ENCODE measurements around the gene SOX30.

The SOX30 gene

DNA sequence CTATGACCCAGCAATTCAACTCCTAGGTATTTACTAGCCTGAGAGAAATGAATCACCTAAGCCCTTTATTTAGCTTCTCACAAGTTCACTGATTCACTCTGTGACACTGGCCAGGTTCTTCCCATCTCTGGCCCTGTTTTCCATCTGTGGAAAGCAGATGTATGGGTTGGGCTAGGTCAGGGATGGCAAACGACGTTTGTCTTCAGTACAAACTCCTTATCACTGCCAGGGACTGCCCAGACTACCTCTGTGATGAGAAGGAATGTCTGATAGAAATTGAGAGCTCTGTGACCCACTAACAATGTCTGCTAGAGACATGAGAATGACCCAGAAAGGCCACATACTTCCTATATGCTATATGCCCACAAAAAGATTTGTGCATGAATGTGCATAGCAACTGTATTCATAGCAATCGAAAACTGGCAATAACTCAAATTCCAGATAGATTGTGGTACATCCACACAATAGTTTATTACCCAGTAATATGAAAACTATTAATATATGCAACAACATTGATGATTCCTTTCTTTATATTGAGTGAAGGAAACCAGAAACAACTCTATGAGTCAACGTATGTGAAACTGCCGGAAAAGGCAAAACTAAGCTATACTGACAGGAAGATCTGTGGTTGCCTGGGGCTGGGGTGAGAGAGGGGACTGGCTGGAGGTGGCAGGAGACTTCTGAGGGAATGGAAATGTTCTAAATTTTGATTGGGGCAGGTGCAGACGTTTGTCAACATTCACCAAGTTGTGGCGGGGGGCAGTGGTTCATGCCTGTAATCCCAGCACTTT, 44.7 kb downstream of the SOX30 start:
- DNase-seq = peak; percentile 46

DNA sequence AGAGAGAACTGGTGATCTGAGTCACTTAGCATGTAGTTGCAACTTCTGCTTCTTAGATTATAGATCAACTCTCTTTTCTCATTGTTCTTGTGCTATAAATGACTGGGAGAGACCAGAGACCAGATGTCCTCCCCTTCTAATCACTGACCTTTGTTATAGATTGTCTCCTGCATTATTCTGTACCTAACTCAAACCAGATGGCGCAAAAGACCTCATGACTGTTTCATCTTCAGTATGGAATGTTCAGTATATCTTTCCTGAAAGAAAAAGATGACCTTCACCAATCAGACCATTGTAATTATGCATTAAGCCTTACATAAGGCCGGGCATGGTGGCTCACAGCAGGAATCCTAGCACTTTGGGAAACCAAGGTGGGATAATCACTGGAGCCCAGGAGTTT, 46.2 kb downstream of the SOX30 start:
- DNase-seq = no peak

DNA sequence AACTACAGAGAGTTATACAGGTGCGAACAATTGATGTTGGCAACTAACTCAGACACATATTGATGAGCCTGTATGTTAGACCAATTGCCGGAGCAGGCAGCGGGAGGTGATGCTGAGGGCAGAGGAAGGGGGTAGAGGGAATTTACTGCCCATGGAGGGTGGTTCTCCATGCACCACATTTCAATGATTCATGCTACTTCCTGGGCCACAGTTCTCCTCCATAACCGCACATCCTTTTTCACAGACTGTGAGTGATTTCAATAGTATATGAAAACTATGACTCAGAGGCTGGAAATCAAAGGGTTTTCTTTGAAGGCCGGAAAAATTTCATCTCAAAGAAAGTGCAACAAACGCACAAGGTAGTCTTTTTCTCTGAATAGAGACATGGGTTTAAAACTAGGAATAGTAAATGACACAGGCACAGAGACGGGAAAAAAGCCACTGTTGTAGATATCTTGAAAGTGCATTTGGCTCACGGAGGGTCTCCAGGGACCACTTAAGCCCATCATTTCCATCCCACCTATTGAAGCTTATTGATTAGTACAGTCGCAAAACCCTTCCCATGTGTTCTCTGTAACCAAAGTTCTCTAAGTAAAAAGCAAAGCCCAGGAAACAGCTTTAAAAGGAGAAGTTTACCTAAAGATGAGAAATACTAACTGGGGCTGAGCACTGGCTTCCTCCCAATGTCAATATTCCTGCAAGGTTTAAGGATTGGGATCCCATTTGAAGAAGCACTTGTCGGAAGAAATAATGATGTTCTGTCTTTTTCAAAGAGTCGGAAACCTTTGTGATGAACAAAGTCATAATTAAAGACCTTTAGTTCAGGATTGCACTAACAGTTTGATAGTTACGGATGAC, 48.7 kb downstream of the SOX30 start:
- peak; percentile 54 for DNase-seq

DNA sequence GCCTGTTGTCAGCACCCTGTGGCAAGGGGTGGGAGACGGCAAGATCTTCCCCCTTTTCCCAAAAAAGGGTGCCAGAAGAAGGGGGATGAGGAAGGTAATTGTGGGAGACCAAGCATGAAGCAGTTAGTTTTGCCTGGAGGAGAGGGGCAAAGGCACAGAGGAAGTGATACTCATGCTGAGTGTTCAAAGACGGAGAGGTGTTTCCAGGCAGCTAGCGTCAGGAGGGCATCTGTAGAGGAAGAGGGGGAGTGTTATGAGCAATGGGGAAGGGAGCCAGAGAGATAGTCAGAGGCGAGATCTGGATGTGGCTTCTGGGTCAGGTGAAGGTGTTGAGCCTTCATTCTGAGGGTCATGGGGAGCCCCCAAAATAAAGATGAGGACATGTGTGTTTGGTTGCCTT, 49.7 kb downstream of the SOX30 start:
- peak; percentile 20 for DNase-seq

DNA sequence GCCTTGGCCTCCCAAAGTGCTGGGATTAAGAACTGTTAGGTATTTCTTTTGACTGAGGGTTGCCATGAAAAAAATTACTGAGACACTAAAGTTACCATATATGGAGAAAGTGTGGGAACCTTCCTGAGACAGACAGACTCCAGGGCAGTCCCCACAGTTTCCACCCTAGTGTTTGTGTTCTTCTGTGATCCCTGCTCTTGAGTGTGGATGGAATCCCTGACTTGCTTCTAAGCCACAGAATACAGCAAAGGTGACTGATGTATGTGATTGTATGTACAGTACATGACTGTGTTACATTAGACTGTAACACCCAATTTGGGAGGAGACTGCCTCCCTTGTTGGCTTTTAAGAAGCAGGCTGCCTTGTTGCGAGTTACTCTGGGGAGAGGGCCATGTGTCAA, 52.0 kb downstream of the SOX30 start:
- DNase-seq = no peak

DNA sequence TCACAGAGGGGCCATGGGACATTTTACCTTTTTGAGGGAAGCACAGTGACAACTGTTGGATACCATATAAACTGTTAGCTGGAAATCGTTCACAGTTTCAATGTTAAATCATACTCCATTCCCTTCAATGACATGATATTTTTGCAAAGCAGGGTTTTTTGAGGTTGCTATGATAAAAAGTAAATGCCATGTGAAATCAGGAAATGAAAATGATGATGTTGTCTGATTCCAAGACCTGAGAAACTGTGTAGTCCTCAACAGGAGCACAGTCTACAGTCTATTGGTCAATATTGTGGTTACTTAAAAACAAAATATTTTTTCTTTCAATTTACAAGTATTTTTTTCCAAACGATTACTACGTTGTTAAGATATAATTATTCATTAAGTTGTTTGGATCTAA, 52.7 kb downstream of the SOX30 start:
- DNase-seq = no peak

DNA sequence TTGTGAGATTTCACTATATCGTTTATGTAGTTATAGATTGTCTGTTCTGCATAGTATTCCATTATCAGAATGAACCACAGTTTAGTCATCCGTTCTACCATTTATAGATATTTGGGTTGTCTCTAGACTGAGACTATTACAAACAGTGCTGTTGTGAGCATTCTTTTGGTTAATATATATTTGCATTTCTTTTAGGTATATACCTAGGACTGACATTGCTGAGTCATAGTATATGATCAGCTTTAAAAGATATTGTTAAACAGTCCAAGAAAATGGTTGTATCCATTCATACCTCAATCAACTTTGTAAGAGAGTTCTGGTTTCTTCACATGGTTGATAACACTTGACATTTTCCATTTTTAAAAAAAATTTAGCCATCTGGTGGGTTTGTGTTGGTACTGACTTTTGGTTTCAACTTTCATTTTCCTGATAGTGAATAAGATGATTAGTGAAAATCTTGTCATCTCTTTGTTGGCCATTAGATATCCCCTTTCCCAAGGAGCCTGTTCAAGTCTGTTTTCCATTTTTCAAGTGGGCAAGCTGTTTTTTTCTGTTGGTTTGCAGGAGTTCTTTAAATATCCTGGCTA, 53.8 kb downstream of the SOX30 start:
- DNase-seq = no peak

DNA sequence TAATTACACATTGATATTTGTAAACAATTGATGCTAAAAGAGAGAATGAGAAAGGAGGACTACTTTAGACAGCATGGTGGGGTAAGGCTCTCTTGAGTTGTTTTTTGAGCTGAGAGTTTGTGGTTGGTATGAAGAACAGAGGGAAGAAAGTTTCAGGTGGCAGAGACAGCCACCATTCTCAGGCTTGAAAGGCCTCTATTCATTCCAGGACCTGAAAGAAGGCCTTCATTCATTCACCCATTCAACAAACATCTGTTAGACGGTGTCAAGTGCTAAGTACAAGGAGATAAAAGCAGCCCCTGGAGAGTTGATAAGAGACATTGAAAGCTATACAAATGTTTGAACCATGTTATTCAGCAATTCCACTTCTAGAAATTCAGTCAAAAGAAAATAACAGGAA, 55.0 kb downstream of the SOX30 start:
- DNase-seq = no peak

DNA sequence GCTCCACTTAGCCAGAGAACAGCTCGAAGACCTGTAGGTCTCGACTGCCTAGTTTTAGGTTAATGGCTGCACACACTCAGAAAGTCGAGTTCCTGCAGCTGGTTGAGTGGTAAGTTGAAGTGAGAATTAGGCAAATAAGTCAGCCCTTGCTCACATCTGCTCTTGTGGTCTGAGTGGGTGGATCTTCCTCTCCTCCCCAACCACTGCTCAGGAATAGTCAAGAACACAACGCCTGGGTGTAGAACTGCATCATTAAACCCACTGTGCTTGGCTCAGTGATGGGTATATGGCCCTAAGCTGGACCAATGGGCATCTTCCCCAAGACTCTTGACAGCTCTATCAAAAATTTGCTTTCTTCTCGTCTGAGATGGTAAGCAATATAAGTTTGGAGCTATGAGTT, 55.8 kb downstream of the SOX30 start:
- DNase-seq = no peak

DNA sequence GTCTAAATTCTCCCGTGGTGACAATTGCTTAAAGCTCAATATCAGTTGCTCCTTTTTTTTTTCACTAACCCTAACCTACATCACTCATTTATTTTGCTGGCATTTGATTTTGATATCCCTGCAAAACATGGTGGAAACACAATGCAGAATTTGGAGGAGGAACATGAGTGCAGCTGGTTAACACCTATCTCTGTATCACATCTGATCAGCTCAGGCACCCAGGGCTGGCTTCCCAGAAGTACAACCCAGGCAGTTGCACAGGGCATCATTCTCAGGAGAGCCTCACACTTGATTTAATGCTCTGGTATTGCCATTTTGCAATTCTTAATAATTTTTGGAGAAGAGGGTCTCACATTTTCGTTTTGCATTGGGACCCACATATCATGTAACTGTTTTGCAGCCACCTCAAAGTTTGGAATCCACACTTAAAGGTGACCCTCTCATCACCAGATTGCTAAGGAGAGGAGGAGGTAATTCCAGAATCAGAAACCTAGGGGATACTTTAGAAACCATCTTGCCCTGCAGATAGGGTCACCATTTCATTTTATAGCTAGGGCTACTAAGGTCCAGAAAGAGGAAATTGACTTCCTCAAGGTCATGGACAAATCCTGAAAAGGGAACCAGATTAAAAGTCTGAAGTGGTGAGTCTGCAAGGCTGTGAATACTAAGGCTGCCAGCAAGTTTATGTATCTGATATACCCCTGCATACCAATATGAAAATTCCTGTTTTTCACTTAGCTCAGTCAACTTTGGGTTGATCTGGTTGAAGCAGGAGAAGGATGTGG, 57.4 kb downstream of the SOX30 start:
- no peak for DNase-seq

DNA sequence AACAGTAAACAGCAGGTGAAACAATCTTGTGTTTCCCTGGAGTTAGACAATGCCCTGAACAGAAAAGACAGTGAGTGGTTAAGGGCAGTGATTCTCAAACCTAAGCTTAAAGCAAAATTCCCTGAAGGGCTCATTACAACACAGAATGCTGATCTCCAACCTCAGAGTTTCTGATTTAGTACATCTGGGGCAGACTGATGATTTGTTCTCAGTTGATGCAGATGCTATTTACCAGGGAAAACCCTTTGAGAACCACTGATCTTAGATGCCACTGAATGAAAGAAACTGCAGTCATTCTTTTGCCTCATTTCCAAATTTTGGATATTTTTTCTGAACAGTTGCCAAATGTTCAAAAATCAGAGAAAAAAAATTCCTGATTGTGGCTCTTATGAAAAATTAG, 58.0 kb downstream of the SOX30 start:
- no peak for DNase-seq

DNA sequence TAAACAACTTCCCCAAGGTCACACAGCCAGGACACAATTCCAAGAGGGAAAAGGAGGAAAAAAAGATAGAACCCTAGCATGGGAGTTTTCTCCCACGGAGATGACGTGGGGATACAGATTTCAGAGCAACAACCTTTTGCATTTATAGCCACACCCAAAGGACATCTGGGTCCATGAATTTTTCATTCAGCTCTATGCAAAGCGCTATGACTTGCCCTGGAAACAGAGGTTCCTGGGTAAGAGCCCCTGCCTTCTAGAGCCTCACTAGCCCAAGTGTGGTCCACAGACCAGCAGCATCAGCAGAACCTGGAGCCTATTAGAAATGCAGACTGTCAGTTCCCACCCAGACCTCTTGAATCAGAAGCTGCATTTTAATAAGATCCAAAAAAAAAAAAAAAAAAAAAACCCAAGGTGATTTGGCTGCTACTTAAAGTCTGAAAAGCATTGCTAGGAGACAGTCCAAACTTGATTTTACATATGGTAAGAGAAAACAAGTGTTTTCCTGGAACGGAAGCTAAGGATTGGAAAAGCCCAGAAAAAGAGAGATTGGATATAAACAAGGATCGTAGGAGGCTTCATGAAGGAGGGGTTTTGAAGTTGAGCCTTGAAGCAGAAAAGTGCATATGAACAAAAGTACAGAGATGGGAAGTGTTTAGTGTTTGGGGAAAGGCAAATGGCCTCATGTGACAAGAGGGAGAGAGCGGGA, 59.0 kb downstream of the SOX30 start:
- no peak for DNase-seq

DNA sequence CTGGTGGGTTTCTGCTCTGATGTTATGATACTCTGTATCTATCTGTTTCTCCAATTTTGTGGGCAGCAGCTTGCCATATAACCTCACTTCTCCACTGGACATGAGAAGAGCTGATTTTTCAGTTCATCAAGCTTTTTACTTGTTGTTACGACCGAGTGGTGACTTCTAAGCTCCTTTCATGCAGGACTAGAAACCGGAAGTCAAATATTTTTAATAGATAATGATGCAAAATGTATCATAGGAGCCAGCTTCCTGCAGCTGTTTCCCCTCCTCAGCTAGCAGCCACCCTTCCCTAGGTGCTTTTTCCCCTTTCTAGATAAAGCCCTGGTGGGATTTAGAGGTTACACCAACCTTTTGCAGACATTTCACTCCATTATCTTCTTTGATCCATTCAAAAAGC, 59.6 kb downstream of the SOX30 start:
- DNase-seq = no peak

DNA sequence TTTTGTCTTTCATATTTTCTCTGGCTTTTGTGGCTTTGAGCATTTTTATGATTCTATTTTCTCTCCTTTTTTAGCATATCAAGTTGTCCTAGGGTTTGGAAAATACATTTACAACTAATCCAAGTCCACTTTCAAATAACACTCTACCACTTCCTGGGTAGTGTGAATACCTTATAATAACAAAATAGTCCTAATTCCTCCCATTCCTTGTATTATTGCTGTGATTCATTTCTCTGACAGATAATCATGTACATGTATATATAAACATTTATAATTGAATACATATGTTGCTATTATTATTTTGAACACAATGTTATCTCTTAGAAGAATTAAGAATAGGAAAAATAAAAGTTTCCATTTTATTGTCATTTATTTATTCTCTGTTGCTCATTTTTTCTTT, 61.8 kb downstream of the SOX30 start:
- no peak for DNase-seq

DNA sequence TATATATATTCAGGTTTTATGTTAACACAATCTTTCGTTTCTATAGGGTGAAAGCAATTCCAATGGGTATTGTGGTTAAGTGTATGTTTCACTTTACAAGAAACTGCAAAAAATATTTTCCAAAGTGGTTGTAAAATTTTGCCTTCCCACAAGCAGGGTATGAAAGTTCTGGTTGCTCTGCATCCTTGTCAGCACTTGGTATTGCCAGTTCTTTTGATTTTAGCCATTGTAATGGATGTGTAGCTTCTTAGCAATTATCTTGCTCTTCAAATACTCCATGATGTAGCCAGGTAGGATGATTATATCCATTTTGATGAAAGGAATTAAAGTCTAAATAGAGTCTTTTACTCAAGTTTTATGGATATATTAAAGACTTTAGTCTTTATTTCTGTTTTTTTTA, 67.6 kb downstream of the SOX30 start:
- DNase-seq = no peak

DNA sequence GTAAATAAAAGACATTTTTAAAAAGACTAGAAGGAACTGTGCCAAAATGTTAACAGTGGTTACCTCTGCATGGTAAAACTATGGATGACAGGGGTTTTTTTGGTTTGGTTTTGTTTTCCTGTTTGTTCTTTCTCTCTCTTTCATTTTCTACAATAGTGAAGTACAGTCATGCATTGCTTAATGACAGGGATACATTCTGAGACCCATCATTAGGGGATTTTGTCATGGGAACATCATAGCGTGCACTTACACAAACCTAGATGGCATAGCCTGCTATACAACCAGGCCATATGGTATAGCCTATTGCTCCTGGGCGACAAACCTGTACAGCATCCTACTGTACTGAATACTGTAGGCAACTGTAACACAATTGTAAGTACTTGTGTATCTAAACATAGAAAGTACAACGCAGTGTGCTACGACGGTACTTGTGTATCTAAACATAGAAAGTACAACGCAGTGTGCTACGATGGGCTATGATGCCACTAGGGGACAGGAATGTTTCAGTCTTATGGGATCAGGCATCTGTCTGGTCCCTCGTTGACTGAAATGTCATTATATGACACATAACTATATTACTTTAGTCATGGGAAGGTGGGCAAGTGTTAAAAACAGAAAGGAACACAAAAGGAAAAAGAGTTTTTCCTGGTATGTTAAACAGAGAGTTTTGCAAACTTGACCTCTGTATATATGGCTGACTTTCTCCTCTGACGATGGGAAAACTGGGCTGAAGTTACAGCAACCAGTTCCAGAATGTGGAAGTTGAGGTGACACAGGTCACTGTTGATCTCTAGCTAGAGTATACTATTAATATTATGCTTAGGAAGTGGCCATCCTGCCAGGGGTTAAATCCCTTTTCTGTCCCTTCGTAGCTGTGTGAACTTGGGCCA, 69.3 kb downstream of the SOX30 start:
- DNase-seq = no peak

DNA sequence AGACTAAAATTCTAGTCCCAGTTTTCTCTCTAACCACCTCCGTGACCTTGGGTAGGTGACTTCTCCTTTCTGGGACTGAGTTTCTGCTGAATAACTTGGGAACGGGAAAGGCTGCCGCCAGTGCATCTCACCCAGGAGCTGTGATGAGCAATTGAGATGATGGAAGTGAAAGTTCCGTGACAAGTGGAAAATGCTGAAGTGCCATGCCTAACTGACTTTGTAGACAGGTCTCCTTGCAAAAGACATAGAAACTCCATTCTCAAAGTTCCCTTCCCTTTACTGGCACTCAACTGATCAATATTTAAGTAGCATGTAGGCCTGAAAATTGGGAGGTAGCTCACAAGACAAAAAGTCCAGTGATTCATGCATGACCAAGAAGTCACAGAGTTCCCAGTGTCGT, 70.3 kb downstream of the SOX30 start:
- DNase-seq = no peak

DNA sequence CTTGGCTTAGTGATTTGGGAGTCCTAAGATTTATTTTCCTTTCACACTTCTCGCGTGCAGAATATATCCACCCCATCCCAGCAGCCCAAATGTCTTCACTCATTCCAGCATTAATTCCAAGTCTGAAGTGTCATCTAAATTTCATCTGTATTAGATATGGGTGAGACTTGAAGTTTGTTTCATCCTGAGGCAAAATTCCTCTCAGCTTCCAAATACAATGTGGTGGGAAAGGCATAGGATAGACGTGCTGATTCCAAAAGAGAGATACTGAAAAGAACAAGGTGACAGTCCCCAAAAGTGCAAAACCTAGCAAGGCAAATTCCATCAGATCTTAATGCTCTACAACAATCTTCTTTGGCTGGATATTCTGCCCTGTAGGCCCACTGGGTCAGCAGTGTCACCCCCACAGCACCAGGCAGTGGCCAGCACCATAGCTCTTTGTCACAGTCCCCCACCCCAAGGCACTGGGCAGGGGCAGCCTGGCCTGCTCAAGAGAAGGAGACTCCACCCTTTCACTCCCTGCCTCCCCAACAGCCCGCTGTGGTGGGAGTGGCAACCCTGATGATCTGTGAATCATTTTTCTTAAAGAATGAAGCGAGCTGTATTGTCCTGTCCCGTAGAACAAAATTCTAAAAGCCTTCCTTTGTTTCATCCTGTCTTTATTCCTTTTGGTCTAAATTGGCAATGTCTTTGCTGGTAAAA, 74.0 kb downstream of the SOX30 start:
- DNase-seq = no peak

DNA sequence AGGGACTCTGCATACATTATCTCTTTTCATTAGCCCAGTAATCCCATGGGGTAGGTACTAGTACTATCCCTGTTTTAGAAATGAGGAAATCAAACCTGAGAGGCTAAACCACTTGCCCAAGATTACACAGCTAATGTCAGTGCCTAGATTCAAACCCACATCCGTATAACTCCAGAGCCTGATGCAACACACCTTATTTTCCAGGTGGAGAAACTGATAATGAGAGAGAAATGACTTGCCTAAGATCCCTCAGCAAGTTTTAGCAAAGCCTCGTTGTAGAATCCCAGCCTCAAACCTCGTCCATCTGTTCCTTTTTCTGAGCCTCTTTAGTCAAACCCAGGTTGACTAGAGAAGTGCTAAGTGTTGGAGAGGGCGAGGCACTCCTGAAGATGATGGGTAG, 75.6 kb downstream of the SOX30 start:
- DNase-seq = no peak
